IMR-90 (cell line): ENCODE data around the gene ORAI1.

Experiments used
- CEBPB ChIP-seq: IDR thresholded peaks from 2 replicates; pipeline ENCODE4 v1.6.1; 2012; ENCODE audit warnings: low read depth, low read length, improper control_type of control experiment
- CHD1 ChIP-seq: IDR thresholded peaks from 2 replicates; pipeline ENCODE4 v1.6.1; 2012; ENCODE audit warnings: low read depth, low read length, improper control_type of control experiment
- CTCF ChIP-seq: conservative IDR thresholded peaks from 2 replicates; pipeline ENCODE4 v1.5.1; 2012; ENCODE audit warnings: mild to moderate bottlenecking, low read depth, low read length, improper control_type of control experiment
- FOS ChIP-seq: fragments of 150-350 bp; IDR thresholded peaks from 2 replicates; pipeline ENCODE4 v1.6.1; 2016; ENCODE audit warnings: low read depth, low read length
- MAFK ChIP-seq: IDR thresholded peaks from 2 replicates; pipeline ENCODE4 v1.6.1; 2012; ENCODE audit warnings: low read depth, low read length, improper control_type of control experiment
- MAZ ChIP-seq: IDR thresholded peaks from 2 replicates; pipeline ENCODE4 v1.6.1; 2012; ENCODE audit warnings: low read depth, mild to moderate bottlenecking, low read length, improper control_type of control experiment, moderate library complexity, borderline replicate concordance
- MXI1 ChIP-seq: IDR thresholded peaks from 2 replicates; pipeline ENCODE4 v1.6.1; 2012; ENCODE audit warnings: low read depth, mild to moderate bottlenecking, low read length, moderate library complexity, borderline replicate concordance
- NFE2L2 ChIP-seq: fragments of 150-350 bp; IDR thresholded peaks from 2 replicates; pipeline ENCODE4 v1.6.1; 2016; ENCODE audit warnings: low read depth, mild to moderate bottlenecking, low read length
- POLR2A ChIP-seq: IDR thresholded peaks from 2 replicates; pipeline ENCODE4 v1.6.1; 2012; ENCODE audit warnings: mild to moderate bottlenecking, low read depth, low read length
- RAD21 ChIP-seq: IDR thresholded peaks from 2 replicates; pipeline ENCODE4 v1.6.1; 2012; ENCODE audit warnings: low read length, improper control_type of control experiment
- RCOR1 ChIP-seq: IDR thresholded peaks from 2 replicates; pipeline ENCODE4 v1.6.1; 2012; ENCODE audit warnings: mild to moderate bottlenecking, low read length, improper control_type of control experiment; ENCODE audit not compliant: insufficient replicate concordance
- RFX5 ChIP-seq: IDR thresholded peaks from 2 replicates; pipeline ENCODE4 v1.8.0; 2012; ENCODE audit warnings: low read depth, mild to moderate bottlenecking, low read length, moderate library complexity
- USF2 ChIP-seq: fragments of 150-350 bp; IDR thresholded peaks from 2 replicates; pipeline ENCODE4 v1.6.1; 2017; ENCODE audit warnings: mild to moderate bottlenecking, antibody characterized with exemption, low read length, low read depth
- TF ChIP-seq, protein P1 (sequence below): fragments of 150-350 bp; IDR thresholded peaks from 2 replicates; pipeline ENCODE4 v1.6.1; 2016; ENCODE audit warnings: low read depth, mild to moderate bottlenecking, low read length, moderate library complexity, borderline replicate concordance

GRCh38 chr12:121613462-121613861 is 12.9 kb upstream of the ORAI1 start:
- no peak for TF ChIP-seq RAD21
- no peak for TF ChIP-seq CTCF
- TF ChIP-seq POLR2A, result no peak
- no peak for TF ChIP-seq USF2
- no peak for TF ChIP-seq CEBPB
- TF ChIP-seq, protein P1, sequence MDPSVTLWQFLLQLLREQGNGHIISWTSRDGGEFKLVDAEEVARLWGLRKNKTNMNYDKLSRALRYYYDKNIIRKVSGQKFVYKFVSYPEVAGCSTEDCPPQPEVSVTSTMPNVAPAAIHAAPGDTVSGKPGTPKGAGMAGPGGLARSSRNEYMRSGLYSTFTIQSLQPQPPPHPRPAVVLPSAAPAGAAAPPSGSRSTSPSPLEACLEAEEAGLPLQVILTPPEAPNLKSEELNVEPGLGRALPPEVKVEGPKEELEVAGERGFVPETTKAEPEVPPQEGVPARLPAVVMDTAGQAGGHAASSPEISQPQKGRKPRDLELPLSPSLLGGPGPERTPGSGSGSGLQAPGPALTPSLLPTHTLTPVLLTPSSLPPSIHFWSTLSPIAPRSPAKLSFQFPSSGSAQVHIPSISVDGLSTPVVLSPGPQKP, result no peak
- no peak for TF ChIP-seq MAZ
- no peak for TF ChIP-seq MAFK
- TF ChIP-seq NFE2L2, result no peak
- no peak for TF ChIP-seq MXI1
- no peak for TF ChIP-seq CHD1
- no peak for TF ChIP-seq FOS
- no peak for TF ChIP-seq RFX5
- TF ChIP-seq RCOR1, result no peak
